Measurements from ENCODE around the gene GPC3.

DNA sequence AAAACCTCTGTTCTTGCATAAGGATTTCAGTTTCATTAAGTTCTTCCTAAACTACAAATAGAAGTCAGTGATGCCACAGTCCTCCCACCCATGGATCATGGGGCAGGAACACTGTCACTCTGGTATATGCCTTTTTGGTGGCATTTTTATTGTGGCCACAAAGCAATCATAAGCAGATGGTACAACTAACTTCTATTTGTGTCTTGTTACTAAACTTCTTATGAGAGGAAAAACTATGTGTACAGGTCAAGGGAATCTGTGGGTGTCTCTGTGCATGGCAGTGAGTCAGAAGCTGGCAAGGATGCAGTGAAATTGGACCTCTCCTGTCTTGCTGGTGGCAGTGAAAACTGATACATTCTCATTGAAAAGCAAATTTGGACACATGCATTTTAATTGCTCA, 325.1 kb downstream of the GPC3 start:
- TF ChIP-seq, protein P1, sequence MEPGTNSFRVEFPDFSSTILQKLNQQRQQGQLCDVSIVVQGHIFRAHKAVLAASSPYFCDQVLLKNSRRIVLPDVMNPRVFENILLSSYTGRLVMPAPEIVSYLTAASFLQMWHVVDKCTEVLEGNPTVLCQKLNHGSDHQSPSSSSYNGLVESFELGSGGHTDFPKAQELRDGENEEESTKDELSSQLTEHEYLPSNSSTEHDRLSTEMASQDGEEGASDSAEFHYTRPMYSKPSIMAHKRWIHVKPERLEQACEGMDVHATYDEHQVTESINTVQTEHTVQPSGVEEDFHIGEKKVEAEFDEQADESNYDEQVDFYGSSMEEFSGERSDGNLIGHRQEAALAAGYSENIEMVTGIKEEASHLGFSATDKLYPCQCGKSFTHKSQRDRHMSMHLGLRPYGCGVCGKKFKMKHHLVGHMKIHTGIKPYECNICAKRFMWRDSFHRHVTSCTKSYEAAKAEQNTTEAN (CRISPR knock-in tag; IDR thresholded peaks at IDR 0.05): no peak
- no peak for TF ChIP-seq SP1 (CRISPR knock-in tag; conservative IDR thresholded peaks at IDR 0.05)
